Neuronal stem cell (in vitro differentiated cells): ENCODE results near the gene ZNF385B.

ENCODE experiments used
- DNase-seq: peaks from one replicate; pipeline ENCODE4 v3.0.0-alpha.2; 2013; ENCODE audit warnings: low spot score
- H2AFZ ChIP-seq: one replicate; pipeline ENCODE4 v1.6.1; 2013; ENCODE audit warnings: mild to moderate bottlenecking, low read length, inconsistent platforms
- H2AK5ac ChIP-seq: 2 replicates; pipeline ENCODE4 v1.6.1; 2013; ENCODE audit warnings: low read depth, mild to moderate bottlenecking, inconsistent platforms, low read length, moderate library complexity, mixed read lengths
- H2BK120ac ChIP-seq: 2 replicates; pipeline ENCODE4 v1.6.1; 2013; ENCODE audit warnings: low read depth, mild to moderate bottlenecking, inconsistent platforms, low read length, moderate library complexity, mixed read lengths
- H2BK12ac ChIP-seq: one replicate; pipeline ENCODE4 v1.6.1; 2013; ENCODE audit warnings: low read length, inconsistent platforms
- H2BK15ac ChIP-seq: 2 replicates; pipeline ENCODE4 v1.6.1; 2013; ENCODE audit warnings: mild to moderate bottlenecking, low read length, inconsistent platforms, mixed read lengths
- H2BK5ac ChIP-seq: one replicate; pipeline ENCODE4 v1.6.1; 2013; ENCODE audit warnings: inconsistent platforms, mild to moderate bottlenecking, low read length, moderate library complexity
- H3K14ac ChIP-seq: one replicate; pipeline ENCODE4 v1.6.1; 2013; ENCODE audit warnings: low read length, inconsistent platforms
- H3K18ac ChIP-seq: 2 replicates; pipeline ENCODE4 v1.6.1; 2013; ENCODE audit warnings: low read length, inconsistent platforms
- H3K23ac ChIP-seq: 2 replicates; pipeline ENCODE4 v1.6.1; 2013; ENCODE audit warnings: low read depth, mild to moderate bottlenecking, mixed read lengths, low read length, inconsistent platforms; ENCODE audit not compliant: poor library complexity
- H3K27ac ChIP-seq: replicated peaks from 3 replicates; pipeline ENCODE4 v1.5.1; 2013; ENCODE audit warnings: low read length, inconsistent platforms
- H3K27me3 ChIP-seq, 3 experiments: 2 replicates each; pipeline ENCODE4 v1.6.1; 2013; ENCODE audit warnings: low read length in 3 of 3, mild to moderate bottlenecking in 2 of 3, inconsistent platforms in 1 of 3, low read depth in 1 of 3, mixed read lengths in 1 of 3, moderate library complexity in 1 of 3; ENCODE audit not compliant: control insufficient read depth in 3 of 3, insufficient read depth in 3 of 3
- H3K36me3 ChIP-seq, 2 donors: replicated peaks in 1 of 2; 2 replicates each; pipeline ENCODE4 v1.6.1; 2013; ENCODE audit warnings: low read length in 2 of 2; ENCODE audit not compliant: control insufficient read depth in 2 of 2, insufficient read depth in 2 of 2
- H3K4ac ChIP-seq: 2 replicates; pipeline ENCODE4 v1.6.1; 2013; ENCODE audit warnings: inconsistent platforms, mild to moderate bottlenecking, low read length, moderate library complexity
- H3K4me1 ChIP-seq, 2 donors: 1 replicate in 1 of 2; 2 replicates in 1 of 2; pipeline ENCODE4 v1.6.1; 2013; ENCODE audit warnings: low read length in 2 of 2, low read depth in 1 of 2; ENCODE audit not compliant: control insufficient read depth in 2 of 2, insufficient read depth in 1 of 2
- H3K4me2 ChIP-seq: one replicate; pipeline ENCODE4 v1.6.1; 2013; ENCODE audit warnings: mild to moderate bottlenecking, low read length, inconsistent platforms; ENCODE audit not compliant: insufficient read depth, poor library complexity, severe bottlenecking
- H3K4me3 ChIP-seq, 2 donors: 2 replicates each; pipeline ENCODE4 v1.5.1; 2013; ENCODE audit warnings: low read length in 2 of 2, mild to moderate bottlenecking in 2 of 2, inconsistent platforms in 1 of 2, moderate library complexity in 1 of 2
- H3K79me1 ChIP-seq: one replicate; pipeline ENCODE4 v1.6.1; 2013; ENCODE audit warnings: low read depth, mild to moderate bottlenecking, inconsistent platforms, low read length, moderate library complexity
- H3K9ac ChIP-seq: one replicate; pipeline ENCODE4 v1.6.1; 2013; ENCODE audit warnings: mild to moderate bottlenecking, low read depth, low read length, inconsistent platforms; ENCODE audit not compliant: poor library complexity
- H3K9me3 ChIP-seq, 2 donors: replicated peaks in 1 of 2; 2 replicates each; pipeline versions ENCODE3 to v1.6.1; 2013; ENCODE audit warnings: low read length in 2 of 2, mild to moderate bottlenecking in 2 of 2, inconsistent platforms in 1 of 2, low read depth in 1 of 2, mixed read lengths in 1 of 2, moderate library complexity in 1 of 2; ENCODE audit not compliant: control insufficient read depth in 2 of 2, insufficient read depth in 1 of 2
- H4K8ac ChIP-seq: one replicate; pipeline ENCODE4 v1.6.1; 2013; ENCODE audit warnings: low read depth, mild to moderate bottlenecking, inconsistent platforms, low read length, moderate library complexity
- H4K91ac ChIP-seq: one replicate; pipeline ENCODE4 v1.6.1; 2013; ENCODE audit warnings: low read length, low read depth, mild to moderate bottlenecking, inconsistent platforms; ENCODE audit not compliant: poor library complexity
- WGBS, 2 donors: extraction: QIAGEN DNeasy Blood & Tissue Kit; methylation state at CpG; one replicate each; pipeline ENCODE4 v1.1.7; 2013; ENCODE audit warnings: missing lambda C conversion rate in 2 of 2, mixed read lengths in 1 of 2; ENCODE audit not compliant: insufficient read length in 2 of 2, insufficient replicate concordance in 1 of 2; ENCODE audit errors: extremely low coverage in 2 of 2; 5-methylcytosine and 5-hydroxymethylcytosine counted together

Gene ZNF385B

DNA sequence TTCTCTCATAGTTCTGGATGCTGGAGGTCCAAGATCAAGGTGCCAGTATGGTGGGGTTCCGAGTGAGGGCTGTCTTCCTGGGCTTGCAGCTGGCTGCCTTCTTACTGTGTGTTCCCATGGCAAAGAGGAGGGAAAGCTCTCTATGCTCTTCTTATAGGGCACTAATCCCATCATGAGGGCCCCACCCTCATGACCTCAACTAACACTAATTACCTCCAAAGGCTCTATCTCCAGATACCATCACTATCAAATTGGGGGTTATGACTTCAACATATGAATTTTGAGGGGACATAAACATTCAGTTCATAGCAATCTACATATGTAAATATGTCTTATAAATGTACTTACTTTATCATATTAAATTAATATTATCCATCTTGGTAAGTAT, 322.3 kb downstream of the ZNF385B start:
- Histone ChIP-seq H2BK12ac (no peak overlapping the region), H2BK120ac (no peak overlapping the region), H2BK5ac (no peak overlapping the region), H3K4me1 (peaks cover 3 to 6% of the 10 kb centered on the region in 2 donors), H2AK5ac (no peak overlapping the region), H3K4me2 (no peak overlapping the region), H3K79me1 (no peaks in the 10 kb centered on the region), H4K8ac (no peak overlapping the region), H3K27ac (no peak overlapping the region), H3K9me3 (peaks cover 0 to 5% of the 10 kb centered on the region in 2 donors), H3K18ac (no peak overlapping the region), H2BK15ac (no peak overlapping the region), H3K4ac (no peak overlapping the region), H3K23ac (no peak overlapping the region), H3K4me3 (no peak overlapping the region), H3K36me3 (peaks cover 0 to 8% of the 10 kb centered on the region in 2 donors), H4K91ac (no peak overlapping the region), H3K14ac (no peak overlapping the region), H3K9ac (no peak overlapping the region), H2AFZ (no peak overlapping the region), H3K27me3 (no peaks in the 10 kb centered on the region)
- no CpG with 5 or more reads among the region's 1 CpG for whole genome bisulfite sequencing, 2 donors
- DNase-seq, result no peak

GRCh38 chr2:179538406-179539123, 322.8 kb downstream of the ZNF385B start:
- peaks cover 1% of the 10 kb centered on the region in 2 donors for H3K4me1 ChIP-seq
- H2BK120ac ChIP-seq, result no peak overlapping the region
- H2AK5ac ChIP-seq, result no peak overlapping the region
- H3K23ac ChIP-seq, result no peak overlapping the region
- H3K9ac ChIP-seq, result no peak overlapping the region
- H3K18ac ChIP-seq, result no peak overlapping the region
- DNase-seq, result no peak
- H2BK15ac ChIP-seq, result no peak overlapping the region
- no peak overlapping the region for H4K91ac ChIP-seq
- no peak overlapping the region for H3K27ac ChIP-seq
- H3K4me3 ChIP-seq, result no peak overlapping the region
- peaks cover 0 to 8% of the 10 kb centered on the region in 2 donors for H3K36me3 ChIP-seq
- peaks cover 0 to 5% of the 10 kb centered on the region in 2 donors for H3K9me3 ChIP-seq
- H2BK5ac ChIP-seq, result no peak overlapping the region
- H4K8ac ChIP-seq, result no peak overlapping the region
- H3K14ac ChIP-seq, result no peak overlapping the region
- H3K27me3 ChIP-seq, result no peaks in the 10 kb centered on the region
- no peaks in the 10 kb centered on the region for H3K79me1 ChIP-seq
- no peak overlapping the region for H2BK12ac ChIP-seq
- WGBS, 2 donors, result no CpG with 5 or more reads among the region's 1 CpG
- H3K4me2 ChIP-seq, result no peak overlapping the region
- no peak overlapping the region for H2AFZ ChIP-seq
- H3K4ac ChIP-seq, result no peak overlapping the region

GRCh38 chr2:179536185-179536584, 325.2 kb downstream of the ZNF385B start:
- Histone ChIP-seq H3K36me3 (peaks cover 0 to 8% of the 10 kb centered on the region in 2 donors), H3K27me3 (no peaks in the 10 kb centered on the region), H2BK5ac (no peak overlapping the region), H3K9me3 (peaks cover 0 to 5% of the 10 kb centered on the region in 2 donors), H3K27ac (no peak overlapping the region), H3K23ac (no peak overlapping the region), H2BK120ac (no peak overlapping the region), H3K14ac (no peak overlapping the region), H3K79me1 (no peaks in the 10 kb centered on the region), H2AK5ac (no peak overlapping the region), H3K9ac (no peak overlapping the region), H2BK12ac (no peak overlapping the region), H4K8ac (no peak overlapping the region), H2AFZ (no peak overlapping the region), H3K18ac (no peak overlapping the region), H3K4me2 (no peak overlapping the region), H3K4ac (no peak overlapping the region), H3K4me1 (peaks cover 6% of the 10 kb centered on the region in 2 donors), H3K4me3 (no peak overlapping the region), H4K91ac (no peak overlapping the region), H2BK15ac (no peak overlapping the region)
- WGBS, 2 donors, result no CpG with 5 or more reads among the region's 1 CpG
- no peak for DNase-seq

DNA sequence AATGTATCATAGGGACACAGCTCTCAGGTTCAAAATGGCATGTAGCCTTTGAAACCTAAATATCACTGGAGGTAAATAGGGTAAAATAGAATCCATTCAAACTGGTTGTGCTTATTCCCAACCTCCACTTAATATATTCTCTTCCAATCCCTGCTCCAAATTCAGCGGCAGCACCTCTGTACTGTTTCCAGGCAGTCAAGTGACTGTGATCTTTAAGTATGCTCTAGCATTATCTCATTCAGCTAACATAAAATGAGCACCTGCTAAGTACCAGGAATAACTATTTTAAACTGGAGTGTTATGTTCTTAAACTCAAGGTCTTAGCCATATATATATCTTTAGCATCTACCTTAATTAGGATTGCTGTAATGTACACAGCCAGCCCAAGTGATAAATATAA, 327.5 kb downstream of the ZNF385B start:
- WGBS, 2 donors, result no CpG with 5 or more reads among the region's 1 CpG
- H2AFZ ChIP-seq, result no peak overlapping the region

More for the DNA sequence above, 327.5 kb downstream of the ZNF385B start:
- no peak overlapping the region for H4K91ac ChIP-seq
- no peak overlapping the region for H2BK5ac ChIP-seq
- H2BK12ac ChIP-seq, result no peak overlapping the region
- no peak overlapping the region for H2AK5ac ChIP-seq
- no peaks in the 10 kb centered on the region for H3K79me1 ChIP-seq
- H2BK15ac ChIP-seq, result no peak overlapping the region
- peaks cover 6% of the 10 kb centered on the region in 2 donors for H3K4me1 ChIP-seq
- peaks cover 0 to 3% of the 10 kb centered on the region in 2 donors for H3K36me3 ChIP-seq
- DNase-seq, result no peak
- H3K14ac ChIP-seq, result no peak overlapping the region
- no peak overlapping the region for H3K4ac ChIP-seq
- no peak overlapping the region for H3K23ac ChIP-seq
- H3K27me3 ChIP-seq, result no peaks in the 10 kb centered on the region
- no peak overlapping the region for H3K27ac ChIP-seq
- peaks cover 0 to 2% of the 10 kb centered on the region in 2 donors for H3K9me3 ChIP-seq
- no peak overlapping the region for H3K18ac ChIP-seq
- H4K8ac ChIP-seq, result no peak overlapping the region
- H3K9ac ChIP-seq, result no peak overlapping the region
- H3K4me2 ChIP-seq, result no peak overlapping the region
- H2BK120ac ChIP-seq, result no peak overlapping the region
- H3K4me3 ChIP-seq, result no peak overlapping the region
